HEK293 (cell line): ENCODE measurements around the gene PRRT1.

ENCODE experiments used
- CTCF ChIA-PET: fragments of 350-600 bp; formaldehyde crosslinking; extraction: SDS; loops from one replicate; lab custom pipeline; 2021; ENCODE audit warnings: antibody characterized with exemption; lab: Yijun Ruan, JAX
- POLR2A ChIA-PET: fragments of 300-600 bp; formaldehyde crosslinking; extraction: SDS; loops from one replicate; lab custom pipeline; 2020; ENCODE audit warnings: antibody characterized with exemption, inconsistent platforms; lab: Yijun Ruan, JAX
- H3K27ac ChIP-seq: fragments of 200-500 bp; sonication (Bioruptor generic); 2 replicates; pipeline ENCODE4 v1.5.1; 2014; ENCODE audit warnings: low read depth, low read length, control low read depth, inconsistent platforms; ENCODE audit errors: extremely low read depth
- H3K36me3 ChIP-seq, 2 experiments: fragments of 200-500 bp in 1 of 2; sonication (Bioruptor generic) in 1 of 2; 1 replicate in 1 of 2; 2 replicates in 1 of 2; pipeline ENCODE4 v1.5.1; 2014 to 2017; ENCODE audit warnings: inconsistent platforms in 2 of 2, low read length in 2 of 2; ENCODE audit not compliant: control insufficient read depth in 2 of 2, insufficient read depth in 1 of 2
- H3K4me1 ChIP-seq: fragments of 200-500 bp; sonication (Bioruptor generic); 2 replicates; pipeline ENCODE4 v1.5.1; 2014; ENCODE audit warnings: mild to moderate bottlenecking, low read length, inconsistent platforms; ENCODE audit not compliant: control insufficient read depth, insufficient read depth
- H3K4me3 ChIP-seq: 2 replicates; pipeline ENCODE4 v1.5.1; 2011; ENCODE audit warnings: low read depth, mild to moderate bottlenecking, control low read depth, low read length, moderate library complexity
- H3K9me3 ChIP-seq: fragments of 200-500 bp; sonication (Bioruptor generic); 2 replicates; pipeline ENCODE4 v1.5.1; 2014; ENCODE audit warnings: low read depth, low read length, inconsistent platforms; ENCODE audit not compliant: control insufficient read depth, insufficient read depth
- GLIS2 ChIP-seq: fragments of 450-650 bp; formaldehyde crosslinking; IDR thresholded peaks from 2 replicates; pipeline ENCODE4 v1.5.1; 2016; ENCODE audit warnings: missing biosample characterization, missing genetic modification characterization
- KLF1 ChIP-seq: fragments of 450-650 bp; formaldehyde crosslinking; IDR thresholded peaks from 2 replicates; pipeline ENCODE4 v1.5.1; 2016; ENCODE audit warnings: missing biosample characterization, missing genetic modification characterization
- SALL2 ChIP-seq: fragments of 450-650 bp; formaldehyde crosslinking; IDR thresholded peaks from 2 replicates; pipeline ENCODE4 v1.5.0; 2017; ENCODE audit warnings: missing biosample characterization, mild to moderate bottlenecking, missing genetic modification characterization, borderline replicate concordance
- SP2 ChIP-seq: fragments of 450-650 bp; formaldehyde crosslinking; IDR thresholded peaks from 2 replicates; pipeline ENCODE4 v1.5.1; 2016; ENCODE audit warnings: missing biosample characterization, missing genetic modification characterization
- SP7 ChIP-seq: fragments of 450-650 bp; formaldehyde crosslinking; IDR thresholded peaks from 2 replicates; pipeline ENCODE4 v1.5.1; 2016; ENCODE audit warnings: missing biosample characterization, missing genetic modification characterization
- TCF7L2 ChIP-seq: IDR thresholded peaks from 2 replicates; pipeline ENCODE4 v1.6.1; 2011; ENCODE audit warnings: low read depth, mild to moderate bottlenecking, inconsistent platforms, low read length, moderate library complexity, borderline replicate concordance
- TRIM28 ChIP-seq: IDR thresholded peaks from 2 replicates; pipeline ENCODE4 v1.6.1; 2011; ENCODE audit warnings: low read length, control low read depth, borderline replicate concordance
- ZNF114 ChIP-seq: fragments of 450-650 bp; formaldehyde crosslinking; IDR thresholded peaks from 2 replicates; pipeline ENCODE4 v1.5.0; 2017; ENCODE audit warnings: missing biosample characterization, missing genetic modification characterization
- ZNF133 ChIP-seq: fragments of 450-650 bp; formaldehyde crosslinking; IDR thresholded peaks from 2 replicates; pipeline ENCODE4 v1.5.1; 2016; ENCODE audit warnings: missing biosample characterization, missing genetic modification characterization
- ZNF146 ChIP-seq: fragments of 450-650 bp; formaldehyde crosslinking; IDR thresholded peaks from 2 replicates; pipeline ENCODE4 v1.5.1; 2016; ENCODE audit warnings: missing biosample characterization, missing genetic modification characterization
- ZNF2 ChIP-seq: fragments of 450-650 bp; formaldehyde crosslinking; IDR thresholded peaks from 2 replicates; pipeline ENCODE4 v1.5.1; 2016; ENCODE audit warnings: missing biosample characterization, missing genetic modification characterization
- ZNF202 ChIP-seq: fragments of 450-650 bp; formaldehyde crosslinking; IDR thresholded peaks from 2 replicates; pipeline ENCODE4 v1.5.1; 2016; ENCODE audit warnings: missing biosample characterization, missing genetic modification characterization, borderline replicate concordance
- ZNF211 ChIP-seq: fragments of 450-650 bp; formaldehyde crosslinking; IDR thresholded peaks from 2 replicates; pipeline ENCODE4 v1.5.1; 2016; ENCODE audit warnings: low read depth, missing biosample characterization, missing genetic modification characterization
- ZNF248 ChIP-seq: fragments of 450-650 bp; formaldehyde crosslinking; IDR thresholded peaks from 2 replicates; pipeline ENCODE4 v1.5.1; 2017; ENCODE audit warnings: missing biosample characterization, missing genetic modification characterization
- ZNF274 ChIP-seq, 2 experiments: fragments of 200-500 bp in 1 of 2; fragments of 450-650 bp in 1 of 2; sonication (Bioruptor generic) in 1 of 2; formaldehyde crosslinking in 1 of 2; IDR thresholded peaks; 2 replicates each; pipeline versions ENCODE4 v1.5.1 to v1.6.1; 2014 to 2016; ENCODE audit warnings: borderline replicate concordance in 1 of 2, inconsistent platforms in 1 of 2, low read length in 1 of 2, missing biosample characterization in 1 of 2, missing genetic modification characterization in 1 of 2
- ZNF48 ChIP-seq: fragments of 450-650 bp; formaldehyde crosslinking; IDR thresholded peaks from 2 replicates; pipeline ENCODE4 v1.5.1; 2016; ENCODE audit warnings: missing biosample characterization, missing genetic modification characterization
- ZNF514 ChIP-seq: fragments of 450-650 bp; formaldehyde crosslinking; IDR thresholded peaks from 2 replicates; pipeline ENCODE4 v1.5.1; 2016; ENCODE audit warnings: missing biosample characterization, missing genetic modification characterization
- ZNF530 ChIP-seq: fragments of 450-650 bp; formaldehyde crosslinking; IDR thresholded peaks from 2 replicates; pipeline ENCODE4 v1.5.1; 2016; ENCODE audit warnings: low read depth, missing biosample characterization, missing genetic modification characterization
- ZNF555 ChIP-seq: fragments of 450-650 bp; formaldehyde crosslinking; conservative IDR thresholded peaks from 2 replicates; pipeline ENCODE4 v1.5.1; 2017; ENCODE audit warnings: missing biosample characterization, mild to moderate bottlenecking, missing genetic modification characterization, inconsistent platforms
- ZNF558 ChIP-seq: fragments of 450-650 bp; formaldehyde crosslinking; IDR thresholded peaks from 2 replicates; pipeline ENCODE4 v1.5.1; 2016; ENCODE audit warnings: missing biosample characterization, missing genetic modification characterization
- ZNF560 ChIP-seq: fragments of 450-650 bp; formaldehyde crosslinking; IDR thresholded peaks from 2 replicates; pipeline ENCODE4 v1.5.1; 2017; ENCODE audit warnings: missing biosample characterization, missing genetic modification characterization, borderline replicate concordance
- ZNF600 ChIP-seq: fragments of 450-650 bp; formaldehyde crosslinking; IDR thresholded peaks from 2 replicates; pipeline ENCODE4 v1.5.1; 2016; ENCODE audit warnings: missing biosample characterization, missing genetic modification characterization
- ZNF629 ChIP-seq: fragments of 450-650 bp; formaldehyde crosslinking; IDR thresholded peaks from 2 replicates; pipeline ENCODE4 v1.5.1; 2017; ENCODE audit warnings: missing biosample characterization, missing genetic modification characterization
- ZNF707 ChIP-seq: fragments of 450-650 bp; formaldehyde crosslinking; IDR thresholded peaks from 2 replicates; pipeline ENCODE4 v1.5.1; 2016; ENCODE audit warnings: missing biosample characterization, missing genetic modification characterization
- ZNF785 ChIP-seq: fragments of 450-650 bp; formaldehyde crosslinking; IDR thresholded peaks from 2 replicates; pipeline ENCODE4 v1.5.1; 2016; ENCODE audit warnings: missing biosample characterization, missing genetic modification characterization
- ZNF791 ChIP-seq: fragments of 450-650 bp; formaldehyde crosslinking; IDR thresholded peaks from 2 replicates; pipeline ENCODE4 v1.5.1; 2016; ENCODE audit warnings: missing biosample characterization, missing genetic modification characterization
- TF ChIP-seq, protein P1 (sequence below): fragments of 450-650 bp; formaldehyde crosslinking; IDR thresholded peaks from 2 replicates; pipeline ENCODE4 v1.5.0; 2017; ENCODE audit warnings: missing biosample characterization, missing genetic modification characterization, borderline replicate concordance
- TF ChIP-seq, protein P2 (sequence below): fragments of 450-650 bp; formaldehyde crosslinking; IDR thresholded peaks from 2 replicates; pipeline ENCODE4 v1.5.1; 2016; ENCODE audit warnings: missing biosample characterization, missing genetic modification characterization
- TF ChIP-seq, protein P3 (sequence below): sonication (generic); formaldehyde crosslinking; IDR thresholded peaks from 2 replicates; pipeline ENCODE4 v1.8.1; 2022; ENCODE audit warnings: mild to moderate bottlenecking, moderate library complexity, missing genetic modification reagents
- TF ChIP-seq, protein P4 (sequence below): fragments of 450-650 bp; formaldehyde crosslinking; IDR thresholded peaks from 2 replicates; pipeline ENCODE4 v1.5.1; 2017; ENCODE audit warnings: missing biosample characterization, mild to moderate bottlenecking, missing genetic modification characterization, moderate library complexity

The PRRT1 gene

DNA sequence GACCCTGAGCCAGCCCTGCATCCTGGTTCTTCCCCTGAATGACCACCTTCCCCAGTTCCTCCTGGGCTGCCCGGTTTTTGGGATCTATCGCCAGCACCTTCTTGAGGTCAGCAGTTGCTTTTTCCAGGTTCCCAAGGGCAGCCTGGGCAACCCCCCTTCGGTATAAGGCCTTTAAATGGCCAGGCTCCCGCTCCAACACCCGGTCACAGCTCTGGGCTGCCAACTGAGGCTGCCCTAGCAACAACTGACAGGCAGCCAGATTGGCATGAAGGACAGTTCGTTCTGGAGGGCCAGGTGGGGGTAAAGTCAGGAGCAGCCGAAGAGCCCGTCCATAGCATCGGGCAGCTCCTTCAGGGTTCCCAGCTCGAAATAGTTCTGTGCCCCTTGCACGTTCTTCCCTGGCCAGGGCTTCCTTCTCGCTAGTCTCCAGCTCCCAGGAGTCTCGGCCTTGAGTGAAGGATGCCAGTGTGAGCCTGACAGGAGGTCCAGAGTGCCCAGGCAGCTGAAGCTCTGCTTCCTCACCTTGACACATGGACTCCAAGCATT is 22.9 kb downstream of the PRRT1 start (continued):
- no peak for TF ChIP-seq ZNF274 (IDR thresholded peaks at IDR 0.05; ENCODE audit: low read length)
- no peak for TF ChIP-seq ZNF274 (tag by site-specific recombination; IDR thresholded peaks at IDR 0.05; ENCODE audit: borderline replicate concordance)
- TF ChIP-seq, protein P1, sequence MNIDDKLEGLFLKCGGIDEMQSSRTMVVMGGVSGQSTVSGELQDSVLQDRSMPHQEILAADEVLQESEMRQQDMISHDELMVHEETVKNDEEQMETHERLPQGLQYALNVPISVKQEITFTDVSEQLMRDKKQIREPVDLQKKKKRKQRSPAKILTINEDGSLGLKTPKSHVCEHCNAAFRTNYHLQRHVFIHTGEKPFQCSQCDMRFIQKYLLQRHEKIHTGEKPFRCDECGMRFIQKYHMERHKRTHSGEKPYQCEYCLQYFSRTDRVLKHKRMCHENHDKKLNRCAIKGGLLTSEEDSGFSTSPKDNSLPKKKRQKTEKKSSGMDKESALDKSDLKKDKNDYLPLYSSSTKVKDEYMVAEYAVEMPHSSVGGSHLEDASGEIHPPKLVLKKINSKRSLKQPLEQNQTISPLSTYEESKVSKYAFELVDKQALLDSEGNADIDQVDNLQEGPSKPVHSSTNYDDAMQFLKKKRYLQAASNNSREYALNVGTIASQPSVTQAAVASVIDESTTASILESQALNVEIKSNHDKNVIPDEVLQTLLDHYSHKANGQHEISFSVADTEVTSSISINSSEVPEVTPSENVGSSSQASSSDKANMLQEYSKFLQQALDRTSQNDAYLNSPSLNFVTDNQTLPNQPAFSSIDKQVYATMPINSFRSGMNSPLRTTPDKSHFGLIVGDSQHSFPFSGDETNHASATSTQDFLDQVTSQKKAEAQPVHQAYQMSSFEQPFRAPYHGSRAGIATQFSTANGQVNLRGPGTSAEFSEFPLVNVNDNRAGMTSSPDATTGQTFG (tag by site-specific recombination) = no peak
- TF ChIP-seq SP7 = no peak
- TF ChIP-seq, protein P2, sequence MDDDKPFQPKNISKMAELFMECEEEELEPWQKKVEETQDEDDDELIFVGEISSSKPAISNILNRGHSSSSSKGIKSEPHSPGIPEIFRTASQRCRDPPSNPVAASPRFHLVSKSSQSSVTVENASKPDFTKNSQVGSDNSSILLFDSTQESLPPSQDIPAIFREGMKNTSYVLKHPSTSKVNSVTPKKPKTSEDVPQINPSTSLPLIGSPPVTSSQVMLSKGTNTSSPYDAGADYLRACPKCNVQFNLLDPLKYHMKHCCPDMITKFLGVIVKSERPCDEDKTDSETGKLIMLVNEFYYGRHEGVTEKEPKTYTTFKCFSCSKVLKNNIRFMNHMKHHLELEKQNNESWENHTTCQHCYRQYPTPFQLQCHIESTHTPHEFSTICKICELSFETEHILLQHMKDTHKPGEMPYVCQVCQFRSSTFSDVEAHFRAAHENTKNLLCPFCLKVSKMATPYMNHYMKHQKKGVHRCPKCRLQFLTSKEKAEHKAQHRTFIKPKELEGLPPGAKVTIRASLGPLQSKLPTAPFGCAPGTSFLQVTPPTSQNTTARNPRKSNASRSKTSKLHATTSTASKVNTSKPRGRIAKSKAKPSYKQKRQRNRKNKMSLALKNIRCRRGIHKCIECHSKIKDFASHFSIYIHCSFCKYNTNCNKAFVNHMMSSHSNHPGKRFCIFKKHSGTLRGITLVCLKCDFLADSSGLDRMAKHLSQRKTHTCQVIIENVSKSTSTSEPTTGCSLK = no peak
- TF ChIP-seq ZNF555 = no peak
- TF ChIP-seq ZNF114 = no peak
- TF ChIP-seq ZNF211 = no peak
- no peak for TF ChIP-seq ZNF248
- no peak for TF ChIP-seq ZNF785 (tag by site-specific recombination)
- no peak for TF ChIP-seq ZNF530

DNA sequence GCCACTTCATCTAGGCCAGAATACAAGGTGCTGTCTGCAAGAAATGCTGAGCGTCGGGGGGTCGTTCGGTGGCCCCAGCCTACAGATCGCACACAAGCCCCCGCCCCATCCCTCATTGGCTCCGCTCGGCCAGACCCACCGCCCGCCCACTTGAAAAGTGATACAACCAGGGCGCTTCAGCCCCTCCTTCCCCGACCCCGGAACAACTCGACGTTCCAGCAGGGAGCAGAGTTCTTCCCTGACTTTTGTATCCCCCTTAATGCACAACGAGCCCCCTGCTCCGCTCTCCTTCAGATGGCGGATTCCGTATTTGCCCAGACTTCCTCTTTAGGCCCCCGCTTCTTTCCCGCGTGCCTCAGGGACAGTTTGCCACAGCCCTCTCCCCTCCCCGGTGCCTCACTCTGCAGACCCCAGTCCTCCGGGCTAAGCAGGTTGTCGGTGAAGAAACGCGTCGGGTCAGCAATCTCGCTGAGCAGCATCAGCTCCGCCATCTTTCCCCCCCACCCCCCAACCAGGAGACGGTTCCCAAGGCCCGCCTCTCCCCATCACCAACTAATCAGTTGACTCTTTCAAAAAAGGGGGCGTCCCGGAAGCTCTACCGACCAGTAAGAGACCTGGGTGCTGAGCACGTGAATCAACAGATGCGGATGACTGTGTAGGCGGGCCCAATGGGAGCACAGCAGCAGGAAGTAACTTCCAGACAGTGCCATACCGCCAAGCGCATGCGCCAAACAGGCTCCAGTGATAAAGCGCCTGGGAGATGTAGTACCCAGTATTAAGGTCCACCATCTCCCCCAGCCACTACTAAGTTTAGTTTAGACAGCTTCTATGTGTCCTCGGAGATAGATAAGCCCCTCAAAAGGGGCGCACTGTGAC is 23.8 kb downstream of the PRRT1 start, which contains the start of gene ATF6B:
Gene ATF6B (minus strand): TSS at position 530 of the 876 bp plus-strand sequence. CDS start 39 bp downstream, at position 491.
- POLR2A ChIA-PET = interaction anchor here (0.5 to 4.2 kb wide), 27 partner anchors 9 to 967 kb away, joined by 3 to 38 read pairs (median 4); partner anchors contain the start of genes AGPAT1, DDX39B, EGFL8 and HSPA1B
- H3K4me3 ChIP-seq = peak within 1 kb of the TSS; percentile 80
- H3K4me1 ChIP-seq = peaks cover 13% of the 10 kb centered on the region
- no peaks in the 10 kb centered on the region for H3K9me3 ChIP-seq
- peak within 1 kb of the TSS; percentile 84 for H3K27ac ChIP-seq
- CTCF ChIA-PET = interaction anchor here (0.6 to 5.6 kb wide), 8 partner anchors 10 to 858 kb away, joined by 3 to 65 read pairs (median 4); no protein-coding TSS in a partner anchor
- H3K36me3 ChIP-seq = peaks cover 22 to 35% of the 10 kb centered on the region in 2 experiments; a peak in 2 of 3 replicates
- TF ChIP-seq GLIS2 (tag by site-specific recombination) (no peak), ZNF146 (tag by site-specific recombination) (no peak), SALL2 (tag by site-specific recombination) (no peak), KLF1 (tag by site-specific recombination) (peak; percentile 33; the same call in 1 of the 2 replicates), ZNF707 (tag by site-specific recombination) (no peak), SP2 (peak; percentile 94), ZNF530 (no peak), ZNF133 (tag by site-specific recombination) (no peak), ZNF48 (tag by site-specific recombination) (no peak), ZNF560 (no peak), ZNF558 (tag by site-specific recombination) (no peak), ZNF600 (no peak), ZNF202 (tag by site-specific recombination) (no peak), ZNF514 (tag by site-specific recombination) (no peak), ZNF791 (tag by site-specific recombination) (no peak), ZNF629 (peak; percentile 17; the same call in 1 of the 2 replicates), TRIM28 (no peak), TCF7L2 (no peak), ZNF2 (no peak)
- TF ChIP-seq, protein P3, sequence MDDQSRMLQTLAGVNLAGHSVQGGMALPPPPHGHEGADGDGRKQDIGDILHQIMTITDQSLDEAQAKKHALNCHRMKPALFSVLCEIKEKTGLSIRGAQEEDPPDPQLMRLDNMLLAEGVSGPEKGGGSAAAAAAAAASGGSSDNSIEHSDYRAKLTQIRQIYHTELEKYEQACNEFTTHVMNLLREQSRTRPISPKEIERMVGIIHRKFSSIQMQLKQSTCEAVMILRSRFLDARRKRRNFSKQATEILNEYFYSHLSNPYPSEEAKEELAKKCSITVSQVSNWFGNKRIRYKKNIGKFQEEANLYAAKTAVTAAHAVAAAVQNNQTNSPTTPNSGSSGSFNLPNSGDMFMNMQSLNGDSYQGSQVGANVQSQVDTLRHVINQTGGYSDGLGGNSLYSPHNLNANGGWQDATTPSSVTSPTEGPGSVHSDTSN = no peak
- TF ChIP-seq, protein P4, sequence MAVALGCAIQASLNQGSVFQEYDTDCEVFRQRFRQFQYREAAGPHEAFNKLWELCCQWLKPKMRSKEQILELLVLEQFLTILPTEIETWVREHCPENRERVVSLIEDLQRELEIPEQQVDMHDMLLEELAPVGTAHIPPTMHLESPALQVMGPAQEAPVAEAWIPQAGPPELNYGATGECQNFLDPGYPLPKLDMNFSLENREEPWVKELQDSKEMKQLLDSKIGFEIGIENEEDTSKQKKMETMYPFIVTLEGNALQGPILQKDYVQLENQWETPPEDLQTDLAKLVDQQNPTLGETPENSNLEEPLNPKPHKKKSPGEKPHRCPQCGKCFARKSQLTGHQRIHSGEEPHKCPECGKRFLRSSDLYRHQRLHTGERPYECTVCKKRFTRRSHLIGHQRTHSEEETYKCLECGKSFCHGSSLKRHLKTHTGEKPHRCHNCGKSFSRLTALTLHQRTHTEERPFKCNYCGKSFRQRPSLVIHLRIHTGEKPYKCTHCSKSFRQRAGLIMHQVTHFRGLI = no peak
